HEK293 (cell line): ENCODE results near the gene SURF1.

Experiments
- CTCF ChIA-PET: fragments of 350-600 bp; formaldehyde crosslinking; extraction: SDS; loops from one replicate; lab custom pipeline; 2021; ENCODE audit warnings: antibody characterized with exemption; lab: Yijun Ruan, JAX
- POLR2A ChIA-PET: fragments of 300-600 bp; formaldehyde crosslinking; extraction: SDS; loops from one replicate; lab custom pipeline; 2020; ENCODE audit warnings: antibody characterized with exemption, inconsistent platforms; lab: Yijun Ruan, JAX
- H3K27ac ChIP-seq: fragments of 200-500 bp; sonication (Bioruptor generic); 2 replicates; pipeline ENCODE4 v1.5.1; 2014; ENCODE audit warnings: low read depth, low read length, control low read depth, inconsistent platforms; ENCODE audit errors: extremely low read depth
- H3K36me3 ChIP-seq, 2 experiments: fragments of 200-500 bp in 1 of 2; sonication (Bioruptor generic) in 1 of 2; 1 replicate in 1 of 2; 2 replicates in 1 of 2; pipeline ENCODE4 v1.5.1; 2014 to 2017; ENCODE audit warnings: inconsistent platforms in 2 of 2, low read length in 2 of 2; ENCODE audit not compliant: control insufficient read depth in 2 of 2, insufficient read depth in 1 of 2
- H3K4me1 ChIP-seq: fragments of 200-500 bp; sonication (Bioruptor generic); 2 replicates; pipeline ENCODE4 v1.5.1; 2014; ENCODE audit warnings: mild to moderate bottlenecking, low read length, inconsistent platforms; ENCODE audit not compliant: control insufficient read depth, insufficient read depth
- H3K4me3 ChIP-seq: 2 replicates; pipeline ENCODE4 v1.5.1; 2011; ENCODE audit warnings: low read depth, mild to moderate bottlenecking, control low read depth, low read length, moderate library complexity
- H3K9me3 ChIP-seq: fragments of 200-500 bp; sonication (Bioruptor generic); 2 replicates; pipeline ENCODE4 v1.5.1; 2014; ENCODE audit warnings: low read depth, low read length, inconsistent platforms; ENCODE audit not compliant: control insufficient read depth, insufficient read depth
- GLIS1 ChIP-seq: fragments of 450-650 bp; formaldehyde crosslinking; IDR thresholded peaks from 2 replicates; pipeline ENCODE4 v1.5.1; 2016; ENCODE audit warnings: missing biosample characterization, missing genetic modification characterization
- PRDM10 ChIP-seq: fragments of 450-650 bp; formaldehyde crosslinking; IDR thresholded peaks from 2 replicates; pipeline ENCODE4 v1.5.1; 2016; ENCODE audit warnings: missing biosample characterization, missing genetic modification characterization
- SCRT2 ChIP-seq: fragments of 450-650 bp; formaldehyde crosslinking; IDR thresholded peaks from 2 replicates; pipeline ENCODE4 v1.5.1; 2016; ENCODE audit warnings: missing biosample characterization, missing genetic modification characterization
- YY1 ChIP-seq: fragments of 450-650 bp; formaldehyde crosslinking; IDR thresholded peaks from 2 replicates; pipeline ENCODE4 v1.5.1; 2018; ENCODE audit warnings: missing biosample characterization, missing genetic modification characterization
- ZFP37 ChIP-seq: fragments of 450-650 bp; formaldehyde crosslinking; IDR thresholded peaks from 2 replicates; pipeline ENCODE4 v1.5.1; 2016; ENCODE audit warnings: missing biosample characterization, missing genetic modification characterization
- ZIC2 ChIP-seq: fragments of 450-650 bp; formaldehyde crosslinking; IDR thresholded peaks from 2 replicates; pipeline ENCODE4 v1.5.1; 2016; ENCODE audit warnings: missing biosample characterization, missing genetic modification characterization
- ZNF146 ChIP-seq: fragments of 450-650 bp; formaldehyde crosslinking; IDR thresholded peaks from 2 replicates; pipeline ENCODE4 v1.5.1; 2016; ENCODE audit warnings: missing biosample characterization, missing genetic modification characterization
- ZNF335 ChIP-seq: fragments of 450-650 bp; formaldehyde crosslinking; conservative IDR thresholded peaks from 2 replicates; pipeline ENCODE4 v1.5.1; 2016; ENCODE audit warnings: missing biosample characterization, missing genetic modification characterization
- ZNF394 ChIP-seq: fragments of 450-650 bp; formaldehyde crosslinking; IDR thresholded peaks from 2 replicates; pipeline ENCODE4 v1.5.1; 2016; ENCODE audit warnings: missing biosample characterization, missing genetic modification characterization, mild to moderate bottlenecking, moderate library complexity, borderline replicate concordance
- ZNF629 ChIP-seq: fragments of 450-650 bp; formaldehyde crosslinking; IDR thresholded peaks from 2 replicates; pipeline ENCODE4 v1.5.1; 2017; ENCODE audit warnings: missing biosample characterization, missing genetic modification characterization
- ZNF76 ChIP-seq: fragments of 450-650 bp; formaldehyde crosslinking; IDR thresholded peaks from 2 replicates; pipeline ENCODE4; 2016; ENCODE audit warnings: low read depth, missing biosample characterization, missing genetic modification characterization, borderline replicate concordance
- TF ChIP-seq, protein P1 (sequence below): fragments of 450-650 bp; formaldehyde crosslinking; IDR thresholded peaks from 2 replicates; pipeline ENCODE4 v1.5.1; 2016; ENCODE audit warnings: missing biosample characterization, missing genetic modification characterization

SURF1 gene

GRCh38 chr9:133359399-133360175 is 3.3 kb upstream of the SURF1 start (continued):
- TF ChIP-seq, protein P1, sequence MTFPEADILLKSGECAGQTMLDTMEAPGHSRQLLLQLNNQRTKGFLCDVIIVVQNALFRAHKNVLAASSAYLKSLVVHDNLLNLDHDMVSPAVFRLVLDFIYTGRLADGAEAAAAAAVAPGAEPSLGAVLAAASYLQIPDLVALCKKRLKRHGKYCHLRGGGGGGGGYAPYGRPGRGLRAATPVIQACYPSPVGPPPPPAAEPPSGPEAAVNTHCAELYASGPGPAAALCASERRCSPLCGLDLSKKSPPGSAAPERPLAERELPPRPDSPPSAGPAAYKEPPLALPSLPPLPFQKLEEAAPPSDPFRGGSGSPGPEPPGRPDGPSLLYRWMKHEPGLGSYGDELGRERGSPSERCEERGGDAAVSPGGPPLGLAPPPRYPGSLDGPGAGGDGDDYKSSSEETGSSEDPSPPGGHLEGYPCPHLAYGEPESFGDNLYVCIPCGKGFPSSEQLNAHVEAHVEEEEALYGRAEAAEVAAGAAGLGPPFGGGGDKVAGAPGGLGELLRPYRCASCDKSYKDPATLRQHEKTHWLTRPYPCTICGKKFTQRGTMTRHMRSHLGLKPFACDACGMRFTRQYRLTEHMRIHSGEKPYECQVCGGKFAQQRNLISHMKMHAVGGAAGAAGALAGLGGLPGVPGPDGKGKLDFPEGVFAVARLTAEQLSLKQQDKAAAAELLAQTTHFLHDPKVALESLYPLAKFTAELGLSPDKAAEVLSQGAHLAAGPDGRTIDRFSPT (tag by site-specific recombination), result 0 out of 2 replicates have a peak, but pooled peaks have one; percentile 26
- TF ChIP-seq ZNF629, result no peak
- no peak for TF ChIP-seq YY1 (tag by site-specific recombination)
- peak; percentile 20; the same call in 1 of the 2 replicates for TF ChIP-seq GLIS1 (tag by site-specific recombination)
- TF ChIP-seq PRDM10, result peak; percentile 74

DNA sequence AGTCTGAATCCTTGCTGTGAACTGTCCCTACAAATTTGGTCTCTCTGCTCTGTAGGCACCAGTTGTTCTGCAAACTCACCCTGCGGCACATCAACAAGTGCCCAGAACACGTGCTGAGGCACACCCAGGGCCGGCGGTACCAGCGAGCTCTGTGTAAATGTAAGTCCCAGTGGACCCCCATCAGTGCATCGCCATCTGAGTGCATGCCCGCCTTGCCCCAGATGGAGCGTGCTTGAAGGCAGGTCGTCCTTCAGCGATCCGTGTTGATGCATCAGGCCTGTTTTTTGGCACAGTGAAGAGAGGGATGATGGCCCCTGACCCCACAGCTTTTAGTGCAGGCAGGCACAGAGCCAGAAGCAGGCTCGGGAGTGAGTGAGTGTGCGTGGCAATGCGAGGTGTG is 1.4 kb upstream of the SURF1 start:
- H3K36me3 ChIP-seq, result peaks cover 3 to 76% of the 10 kb centered on the region in 2 experiments; a peak in 2 of 3 replicates
- H3K4me3 ChIP-seq, result no peak overlapping the region
- H3K27ac ChIP-seq, result no peak overlapping the region
- TF ChIP-seq SCRT2 (tag by site-specific recombination) (peak; percentile 83), ZNF394 (tag by site-specific recombination) (no peak)
- no peaks in the 10 kb centered on the region for H3K4me1 ChIP-seq
- no peaks in the 10 kb centered on the region for H3K9me3 ChIP-seq
- ChIA-PET CTCF (interaction anchor here (0.5 to 2.7 kb wide), 10 partner anchors 18 to 574 kb away, joined by 3 to 13 read pairs (median 4); partner anchors contain the start of gene CACFD1), POLR2A (interaction anchor here (1.0 to 6.6 kb wide), 7 partner anchors 9 to 102 kb away, joined by 3 to 89 read pairs (median 5); partner anchors contain the start of genes MED22 and RPL7A)

- peaks cover 11 to 76% of the 10 kb centered on the region in 2 experiments for H3K36me3 ChIP-seq
- H3K4me3 ChIP-seq, result peak overlapping the region; percentile 83
- POLR2A ChIA-PET, result interaction anchor here (0.8 to 6.6 kb wide), 10 partner anchors 7 to 326 kb away, joined by 4 to 89 read pairs (median 5); partner anchors contain the start of genes CACFD1, GTF3C5, MED22 and RPL7A
- no peaks in the 10 kb centered on the region for H3K4me1 ChIP-seq
- TF ChIP-seq ZNF335 (tag by site-specific recombination) (0 out of 2 replicates have a peak, but pooled peaks have one; percentile 3), ZNF76 (tag by site-specific recombination) (peak; percentile 62; the same call in 1 of the 2 replicates), ZNF146 (tag by site-specific recombination) (no peak), ZFP37 (tag by site-specific recombination) (peak; percentile 19; the same call in 1 of the 2 replicates), ZIC2 (tag by site-specific recombination) (peak; percentile 23; the same call in 1 of the 2 replicates)
- peak overlapping the region; percentile 43; the same call in 1 of the 2 replicates for H3K27ac ChIP-seq
- no peaks in the 10 kb centered on the region for H3K9me3 ChIP-seq
- CTCF ChIA-PET, result interaction anchor here (0.6 to 2.7 kb wide), 11 partner anchors 8 to 408 kb away, joined by 3 to 13 read pairs (median 3); partner anchors contain the start of gene SLC2A6
These were observed 368 bp downstream of the SURF1 start for GRCh38 chr9:133355881-133356357.
